HG03064 (cell line): ENCODE results near the gene SH2D3C.

Experiments
- ATAC-seq: cut with Tn5 transposase; IDR thresholded peaks from one replicate; pipeline ENCODE4 v1.9.1; 2021; ENCODE audit warnings: low read depth; ENCODE audit not compliant: unreplicated experiment

The SH2D3C gene

GRCh38 chr9:127746959-127747569 is 31.4 kb downstream of the SH2D3C start:
- no peak for ATAC-seq

GRCh38 chr9:127744398-127745110 is 33.9 kb downstream of the SH2D3C start:
- ATAC-seq, result no peak

GRCh38 chr9:127742435-127743088 is 35.9 kb downstream of the SH2D3C start:
- no peak for ATAC-seq

GRCh38 chr9:127741831-127742434 is 36.5 kb downstream of the SH2D3C start:
- no peak for ATAC-seq

GRCh38 chr9:127739614-127740330 is 38.7 kb downstream of the SH2D3C start:
- no peak for ATAC-seq

GRCh38 chr9:127738666-127739065 is 39.8 kb downstream of the SH2D3C start:
- no peak for ATAC-seq

- ATAC-seq, result no peak
These were observed 42.8 kb downstream of the SH2D3C start for GRCh38 chr9:127735530-127736185.

- peak; percentile 81 for ATAC-seq
These were observed 43.5 kb downstream of the SH2D3C start, which contains the start of gene TOR2A for GRCh38 chr9:127734747-127735529. TSS of gene TOR2A (minus strand) at chr9:127735294. CDS start at chr9:127735270, 24 bp downstream.

- ATAC-seq, result no peak
These were observed 44.2 kb downstream of the SH2D3C start for GRCh38 chr9:127734247-127734746.

- no peak for ATAC-seq
These were observed 44.9 kb downstream of the SH2D3C start for GRCh38 chr9:127733614-127734013.

- ATAC-seq, result no peak
These were observed 46.0 kb downstream of the SH2D3C start for GRCh38 chr9:127732444-127732843.

- no peak for ATAC-seq
These were observed 46.5 kb downstream of the SH2D3C start for GRCh38 chr9:127731938-127732337.

- ATAC-seq, result no peak
These were observed 47.6 kb downstream of the SH2D3C start for GRCh38 chr9:127730799-127731410.

GRCh38 chr9:127730262-127730661 is 48.2 kb downstream of the SH2D3C start:
- ATAC-seq, result no peak

- no peak for ATAC-seq
These were observed 48.8 kb downstream of the SH2D3C start for GRCh38 chr9:127729522-127730256.

GRCh38 chr9:127728808-127729207 is 49.7 kb downstream of the SH2D3C start:
- ATAC-seq, result no peak

GRCh38 chr9:127726871-127727270 is 51.6 kb downstream of the SH2D3C start:
- no peak for ATAC-seq

- ATAC-seq, result no peak
These were observed 54.5 kb downstream of the SH2D3C start for GRCh38 chr9:127724012-127724411.
